ENCODE data around the gene RPL28.

DNA sequence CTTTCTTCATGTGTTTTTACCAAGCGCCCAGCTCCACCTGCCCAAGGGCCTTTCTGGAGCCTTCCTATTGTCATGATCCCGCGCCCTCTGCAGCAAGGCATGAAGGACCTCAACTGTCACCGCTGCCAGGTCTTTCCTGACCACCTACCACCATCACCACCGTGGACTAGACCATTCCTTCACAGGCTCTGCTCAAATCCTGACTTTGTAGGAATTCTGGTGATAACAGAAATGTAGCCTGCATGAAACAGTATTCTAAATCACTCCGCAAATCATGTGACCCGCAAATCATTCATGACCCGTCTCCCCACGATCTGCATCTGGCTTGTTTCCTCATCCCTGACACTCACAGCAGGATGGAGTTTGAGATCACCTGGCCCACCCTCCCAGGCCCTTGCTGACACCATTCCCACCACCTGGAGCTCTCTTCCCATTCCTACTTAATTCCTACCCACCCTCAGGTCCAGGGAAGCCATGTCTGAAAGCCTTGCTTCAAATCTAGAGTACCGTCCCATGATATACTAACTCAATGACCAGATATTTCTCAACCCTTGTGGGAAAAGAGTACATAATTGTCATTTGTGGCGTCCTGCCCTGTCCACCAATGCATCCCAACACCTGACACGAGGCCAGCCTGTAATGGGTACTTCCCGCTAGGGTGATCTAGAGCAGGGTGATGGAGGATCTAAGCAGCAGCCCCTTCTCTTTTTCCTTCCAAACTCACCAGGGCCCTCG is 20.5 kb downstream of the RPL28 start:
- TF ChIP-seq, protein P1, sequence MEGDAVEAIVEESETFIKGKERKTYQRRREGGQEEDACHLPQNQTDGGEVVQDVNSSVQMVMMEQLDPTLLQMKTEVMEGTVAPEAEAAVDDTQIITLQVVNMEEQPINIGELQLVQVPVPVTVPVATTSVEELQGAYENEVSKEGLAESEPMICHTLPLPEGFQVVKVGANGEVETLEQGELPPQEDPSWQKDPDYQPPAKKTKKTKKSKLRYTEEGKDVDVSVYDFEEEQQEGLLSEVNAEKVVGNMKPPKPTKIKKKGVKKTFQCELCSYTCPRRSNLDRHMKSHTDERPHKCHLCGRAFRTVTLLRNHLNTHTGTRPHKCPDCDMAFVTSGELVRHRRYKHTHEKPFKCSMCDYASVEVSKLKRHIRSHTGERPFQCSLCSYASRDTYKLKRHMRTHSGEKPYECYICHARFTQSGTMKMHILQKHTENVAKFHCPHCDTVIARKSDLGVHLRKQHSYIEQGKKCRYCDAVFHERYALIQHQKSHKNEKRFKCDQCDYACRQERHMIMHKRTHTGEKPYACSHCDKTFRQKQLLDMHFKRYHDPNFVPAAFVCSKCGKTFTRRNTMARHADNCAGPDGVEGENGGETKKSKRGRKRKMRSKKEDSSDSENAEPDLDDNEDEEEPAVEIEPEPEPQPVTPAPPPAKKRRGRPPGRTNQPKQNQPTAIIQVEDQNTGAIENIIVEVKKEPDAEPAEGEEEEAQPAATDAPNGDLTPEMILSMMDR (IDR thresholded peaks at IDR 0.05): no peak
- no peak for TF ChIP-seq POLR2A (IDR thresholded peaks at IDR 0.05)
